Measurements from ENCODE around the gene MORC4.

GRCh38 chrX:106931831-106932491 lies 68.1 kb downstream of the MORC4 start:
- TF ChIP-seq CTCF (IDR thresholded peaks at IDR 0.05) (no peak), POLR2A (IDR thresholded peaks at IDR 0.05) (no peak), POLR2AphosphoS5 (IDR thresholded peaks at IDR 0.05) (no peak), EP300 (IDR thresholded peaks at IDR 0.05) (no peak)
